HG02870 (cell line): ENCODE results near the gene C3orf33.

ENCODE experiments used
- ATAC-seq: cut with Tn5 transposase; IDR thresholded peaks from one replicate; pipeline ENCODE4 v1.9.1; 2021; ENCODE audit warnings: mild to moderate bottlenecking, moderate library complexity; ENCODE audit not compliant: unreplicated experiment

C3orf33 gene

DNA sequence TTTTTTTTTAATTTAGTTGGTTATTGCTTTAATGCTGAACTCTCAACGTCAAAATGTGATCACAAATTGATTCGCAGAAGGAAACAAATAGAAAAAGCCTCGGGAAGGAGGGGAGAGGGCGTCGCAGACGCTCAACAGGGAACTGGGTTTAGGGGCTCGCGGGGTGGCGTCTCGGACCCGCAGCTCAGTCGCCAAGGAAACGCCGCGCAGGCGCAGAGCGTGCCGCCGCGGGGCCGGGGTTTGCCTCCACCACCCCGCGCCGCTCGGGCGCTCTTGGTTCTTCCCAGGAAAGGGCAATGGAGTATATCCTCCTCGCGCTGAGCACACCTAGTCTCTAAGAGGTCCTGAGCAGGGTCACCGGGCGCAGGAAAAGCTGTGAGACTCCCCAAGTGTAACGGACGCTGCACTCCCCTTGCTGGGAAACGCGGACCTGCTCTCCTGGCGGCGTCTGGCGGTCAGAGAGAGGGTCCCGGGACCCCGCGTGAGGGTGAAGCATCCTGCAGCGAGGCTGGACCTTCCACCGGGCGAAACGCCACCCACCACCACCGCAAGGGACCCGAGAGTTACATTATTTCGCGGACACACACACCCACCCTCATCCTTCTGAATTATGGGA, 62.0 kb downstream of the C3orf33 start:
- ATAC-seq, result peak; percentile 36

DNA sequence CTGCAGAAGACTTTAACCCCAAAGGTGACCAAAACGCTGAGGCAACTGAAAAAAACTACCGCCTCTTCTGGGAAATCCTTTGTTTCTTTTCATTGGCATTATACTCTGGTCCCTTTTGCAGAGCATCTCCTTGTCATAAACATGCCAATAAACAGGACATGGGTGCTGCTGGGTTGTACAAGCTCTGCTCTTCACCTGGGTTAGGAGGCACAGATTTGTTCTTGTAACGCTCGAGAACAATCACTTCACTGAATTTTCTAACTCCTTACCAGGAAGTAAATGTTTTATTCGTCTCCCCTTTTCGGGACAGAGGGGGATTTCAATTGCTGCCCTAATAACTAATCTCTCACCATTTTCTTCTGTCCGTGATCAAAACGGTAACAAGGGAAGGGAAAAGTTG, 62.5 kb downstream of the C3orf33 start:
- no peak for ATAC-seq

DNA sequence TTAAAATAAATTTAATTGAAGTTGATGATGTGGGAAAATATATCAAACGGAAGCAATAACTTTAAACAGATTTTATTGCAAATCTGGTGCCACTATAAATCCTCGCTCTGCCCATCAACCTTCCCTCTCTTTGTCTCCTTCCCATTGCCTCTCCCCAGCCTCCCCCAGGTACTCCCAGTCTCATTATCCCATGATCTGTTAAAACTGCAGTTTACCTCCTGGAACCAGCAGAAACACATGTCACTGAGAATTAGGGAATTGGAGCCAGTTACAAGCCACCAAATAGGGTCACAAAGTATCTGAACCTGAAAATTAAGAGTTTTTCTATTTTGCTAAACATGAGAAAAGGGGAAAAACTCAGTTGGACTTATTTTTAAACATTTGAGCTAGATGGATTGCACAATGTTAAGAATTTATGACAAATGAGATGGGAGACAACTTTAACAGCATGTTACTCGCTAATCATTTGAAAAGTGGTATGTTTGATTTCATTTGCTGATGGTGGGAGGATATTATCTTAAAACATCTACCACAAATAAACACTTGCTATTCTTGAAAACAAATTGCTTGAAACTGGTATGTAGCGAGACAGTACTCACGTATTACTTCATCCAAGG, 63.6 kb downstream of the C3orf33 start:
- ATAC-seq, result no peak

DNA sequence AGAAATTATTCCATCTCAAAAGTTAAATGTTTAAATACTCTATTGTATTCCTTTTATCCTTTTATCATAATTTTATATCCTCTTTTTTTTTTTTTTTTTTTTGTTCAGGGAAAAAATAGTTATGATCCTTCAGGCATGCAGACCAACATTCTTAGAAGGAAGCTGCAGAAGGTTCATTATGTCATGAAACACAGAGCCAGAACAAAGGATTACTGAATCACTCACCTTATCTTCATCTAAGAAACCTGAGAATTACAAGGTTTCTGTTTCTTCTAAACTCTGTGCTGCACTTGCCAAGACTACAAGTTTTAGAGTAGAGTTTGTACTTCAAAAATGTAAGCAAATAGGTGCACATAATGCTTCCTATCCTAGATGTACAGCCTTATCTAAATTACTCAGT, 64.5 kb downstream of the C3orf33 start:
- no peak for ATAC-seq

DNA sequence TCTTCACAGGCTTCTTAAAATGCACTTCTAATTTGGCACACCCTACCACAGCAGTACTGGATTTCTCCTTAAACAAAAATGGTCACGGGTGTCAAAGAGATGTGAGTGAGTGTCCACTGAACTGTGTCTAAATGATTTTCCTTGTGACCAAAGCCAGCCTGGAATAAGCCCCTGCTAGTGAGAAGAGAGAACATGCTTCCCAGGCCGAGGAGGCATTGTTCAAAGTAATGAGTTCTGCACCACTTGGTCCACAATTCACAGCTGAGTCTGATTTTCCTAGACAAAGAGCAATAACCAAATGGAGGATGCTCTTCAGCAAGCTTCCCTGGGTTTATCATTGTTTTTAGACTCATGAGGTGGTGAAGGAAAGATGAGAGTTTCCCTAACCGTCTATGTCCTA, 65.0 kb downstream of the C3orf33 start:
- no peak for ATAC-seq

DNA sequence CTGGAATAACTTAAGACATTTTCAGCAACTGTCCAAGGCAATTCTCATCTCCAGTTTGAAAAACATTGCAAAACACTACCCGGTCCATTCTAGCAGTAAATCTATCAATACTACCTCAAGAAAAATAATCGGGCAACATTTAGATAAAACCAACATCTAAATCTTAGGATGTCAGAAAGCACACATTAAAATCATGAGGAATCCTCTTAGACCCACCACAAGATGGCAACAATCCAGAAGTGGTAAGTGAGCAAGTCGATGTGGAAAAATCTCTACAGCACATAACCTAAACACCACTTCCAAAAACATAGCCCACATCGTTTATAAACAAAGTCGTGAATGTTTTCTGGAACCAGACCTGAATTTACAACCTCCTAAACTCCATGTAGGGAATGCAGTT, 66.9 kb downstream of the C3orf33 start:
- ATAC-seq, result no peak

DNA sequence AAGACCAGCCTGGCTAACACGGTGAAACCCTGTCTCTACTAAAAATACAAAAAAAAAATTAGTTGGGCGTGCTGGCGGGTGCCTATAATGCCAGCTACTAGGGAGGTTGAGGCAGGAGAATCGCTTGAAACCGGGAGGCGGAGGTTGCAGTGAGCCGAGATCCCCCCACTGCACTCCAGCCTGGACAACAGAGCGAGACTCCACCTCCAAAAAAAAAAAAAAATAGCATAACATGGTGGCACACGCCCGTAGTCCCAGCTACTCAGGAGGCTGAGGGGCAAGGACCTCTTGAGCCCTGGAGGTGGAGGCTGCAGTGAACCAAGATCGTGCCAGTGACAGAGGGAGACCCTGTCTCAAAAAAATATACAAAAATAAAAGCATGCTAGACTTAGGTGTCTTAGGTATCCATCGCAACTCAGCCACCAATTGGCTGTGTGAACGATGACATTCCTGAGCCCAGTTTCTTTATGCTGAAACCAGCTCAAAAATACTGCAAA, 67.5 kb downstream of the C3orf33 start:
- ATAC-seq, result no peak

DNA sequence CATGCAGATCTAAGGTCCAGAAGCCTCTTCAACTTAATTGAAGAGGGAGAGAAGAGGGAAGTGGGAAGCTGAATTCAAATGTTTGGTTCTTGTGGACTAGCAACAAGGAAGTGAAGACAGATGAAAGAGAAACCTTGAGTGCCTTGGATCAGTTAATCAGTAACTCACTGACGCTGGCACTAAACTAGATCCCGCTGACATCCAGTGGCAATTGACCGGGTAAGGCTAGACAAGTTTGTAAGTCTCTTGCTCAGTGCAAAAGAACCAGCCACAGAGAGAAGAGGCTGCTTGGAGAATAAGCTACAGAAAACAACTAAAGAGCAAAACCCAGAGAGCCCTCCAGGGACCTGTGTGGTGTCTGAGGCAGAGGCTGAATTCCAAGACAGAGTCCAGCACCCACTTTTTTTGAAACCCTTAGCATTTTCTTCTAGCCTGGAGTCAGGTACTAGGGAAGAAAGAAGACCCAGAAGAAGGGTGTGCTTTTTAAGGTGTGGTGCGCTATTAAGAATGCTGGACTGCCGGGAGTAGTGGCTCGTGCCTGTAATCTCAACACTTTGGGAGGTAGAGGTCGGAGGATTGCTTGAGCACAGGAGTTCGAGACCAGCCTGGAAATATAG, 68.1 kb downstream of the C3orf33 start:
- peak; percentile 74 for ATAC-seq

DNA sequence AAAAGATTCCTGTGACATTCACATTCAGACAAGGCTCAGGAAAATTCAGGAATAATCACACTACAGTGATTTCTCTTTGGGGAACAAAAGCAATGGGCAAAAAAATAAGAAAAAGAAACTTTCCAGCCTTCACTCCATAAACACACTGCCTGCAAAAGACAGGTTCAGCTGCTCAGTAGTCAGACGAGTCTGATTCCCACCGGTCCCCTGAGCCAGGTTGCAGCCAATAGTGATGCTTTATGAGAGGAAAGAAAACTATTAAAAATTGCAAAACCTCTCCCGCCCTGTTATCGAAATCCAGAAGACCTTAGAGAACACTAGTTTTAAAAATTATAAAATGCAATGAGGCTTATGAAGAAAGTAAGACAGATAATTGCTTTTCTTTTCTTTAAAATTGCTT, 69.7 kb downstream of the C3orf33 start:
- ATAC-seq, result no peak

DNA sequence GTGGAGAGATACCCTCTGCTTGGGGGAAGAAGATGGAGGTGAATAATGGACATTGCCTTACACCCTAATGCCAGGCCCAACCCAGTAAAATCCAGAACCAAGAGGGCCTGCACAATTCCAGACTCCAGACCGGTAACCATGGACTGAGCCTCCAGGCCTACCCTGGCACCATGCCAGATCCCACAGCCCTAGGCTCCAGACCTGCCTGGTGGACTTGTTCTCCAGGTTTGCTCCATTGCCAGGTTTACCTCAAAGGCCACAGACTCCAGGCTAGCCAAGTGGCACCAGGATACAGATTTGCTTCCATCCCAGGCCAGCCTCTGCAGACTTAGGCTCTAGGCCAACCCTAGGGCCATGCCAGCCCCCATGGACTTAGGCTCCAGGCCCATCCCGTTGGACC, 75.2 kb downstream of the C3orf33 start:
- no peak for ATAC-seq

DNA sequence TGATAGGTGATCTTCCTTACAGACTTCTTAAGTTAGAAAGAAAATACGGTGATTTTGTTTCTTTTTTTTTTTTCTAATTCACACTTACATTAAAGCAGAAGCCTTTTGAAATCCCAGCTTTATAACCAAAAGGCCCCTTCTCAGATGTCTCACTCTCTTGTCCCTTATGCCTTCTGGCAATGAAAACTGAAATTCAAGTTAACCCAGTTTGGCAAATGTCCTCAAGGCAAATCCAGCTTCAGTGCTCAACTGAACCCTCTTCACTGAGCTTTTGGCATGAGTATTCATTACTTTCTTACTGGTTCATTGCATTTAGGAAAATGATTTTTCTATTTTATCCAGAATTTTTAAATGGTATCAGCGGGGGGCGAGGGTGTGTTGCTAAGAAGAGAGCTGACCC, 78.2 kb downstream of the C3orf33 start:
- ATAC-seq, result no peak

DNA sequence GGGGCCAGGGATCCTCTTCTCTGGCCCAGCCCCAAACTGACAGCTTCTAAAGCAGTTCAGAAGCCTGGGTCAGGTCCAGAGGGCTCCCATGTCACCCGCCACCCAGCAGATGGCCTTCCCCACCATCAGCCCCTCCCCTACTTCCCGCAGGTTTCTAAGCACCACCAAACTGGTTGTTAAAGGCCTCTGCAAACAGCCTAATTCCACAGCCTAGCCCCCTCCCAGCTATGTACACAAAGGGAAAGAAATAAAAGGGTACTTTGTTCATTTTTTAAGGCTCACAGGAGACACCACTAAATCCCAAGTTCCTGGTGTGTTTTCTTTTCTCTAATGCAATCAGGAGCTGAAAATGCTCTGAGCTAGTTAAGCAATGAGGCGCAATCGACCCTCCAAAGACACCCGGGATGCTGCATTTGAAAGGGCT, 91.8 kb downstream of the C3orf33 start:
- ATAC-seq, result no peak
